Measurements from ENCODE around the gene ICE1. TPM values are rescaled to one million over a fixed set of nuclear protein-coding genes. Genes with fewer than 3 reads are reported as not detected.

The ICE1 gene
- total and polyA plus RNA-seq, 2 donors from 2014 or later = 6.7 to 32.8 TPM

DNA sequence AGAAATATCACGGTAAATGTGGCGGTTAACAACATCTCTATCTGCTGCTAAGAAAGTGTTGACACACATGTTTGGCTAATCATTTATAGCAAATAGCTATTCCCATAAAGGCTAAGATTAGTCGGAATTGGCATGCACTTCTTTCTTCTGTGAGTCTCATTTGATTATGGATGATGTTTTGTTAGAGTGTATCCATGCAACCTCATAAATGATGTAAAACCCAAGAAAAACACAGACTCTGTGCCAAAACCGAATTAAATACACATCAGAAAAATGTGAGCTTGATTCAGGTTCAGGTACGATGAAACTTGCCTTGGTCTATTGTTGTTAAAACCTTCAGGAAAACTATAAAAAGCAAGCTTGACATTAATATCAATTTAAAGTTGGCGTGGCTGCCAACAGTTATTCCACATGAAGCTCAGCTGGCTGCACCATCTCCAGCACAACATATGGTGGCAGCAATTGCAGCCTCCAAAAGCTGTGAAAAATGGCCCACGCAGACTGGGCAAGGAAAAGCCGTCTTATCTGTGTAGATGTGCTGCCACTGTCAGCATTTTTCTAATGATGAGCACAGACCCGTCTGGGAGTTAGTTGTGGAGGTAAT lies 41.1 kb upstream of the ICE1 start:
- H3K9me3 ChIP-seq (ENCODE audit: control insufficient read depth in 2 of 3, insufficient read depth in 1 of 3, low read length in 3 of 3) = no peaks in the 10 kb centered on the region
- intact Hi-C loops (cut with DNase I) = no loop called here
- H3K27ac ChIP-seq (ENCODE audit: low read depth in 2 of 2, low read length in 2 of 2) = no peak overlapping the region
- no peak for DNase-seq
- FAIRE-seq = no peak
- no peaks in the 10 kb centered on the region for H3K27me3 ChIP-seq (ENCODE audit: control insufficient read depth, insufficient read depth, low read length)
- H3K4me3 ChIP-seq (ENCODE audit: low read length in 3 of 3) = no peak overlapping the region
- TF ChIP-seq, protein P1, sequence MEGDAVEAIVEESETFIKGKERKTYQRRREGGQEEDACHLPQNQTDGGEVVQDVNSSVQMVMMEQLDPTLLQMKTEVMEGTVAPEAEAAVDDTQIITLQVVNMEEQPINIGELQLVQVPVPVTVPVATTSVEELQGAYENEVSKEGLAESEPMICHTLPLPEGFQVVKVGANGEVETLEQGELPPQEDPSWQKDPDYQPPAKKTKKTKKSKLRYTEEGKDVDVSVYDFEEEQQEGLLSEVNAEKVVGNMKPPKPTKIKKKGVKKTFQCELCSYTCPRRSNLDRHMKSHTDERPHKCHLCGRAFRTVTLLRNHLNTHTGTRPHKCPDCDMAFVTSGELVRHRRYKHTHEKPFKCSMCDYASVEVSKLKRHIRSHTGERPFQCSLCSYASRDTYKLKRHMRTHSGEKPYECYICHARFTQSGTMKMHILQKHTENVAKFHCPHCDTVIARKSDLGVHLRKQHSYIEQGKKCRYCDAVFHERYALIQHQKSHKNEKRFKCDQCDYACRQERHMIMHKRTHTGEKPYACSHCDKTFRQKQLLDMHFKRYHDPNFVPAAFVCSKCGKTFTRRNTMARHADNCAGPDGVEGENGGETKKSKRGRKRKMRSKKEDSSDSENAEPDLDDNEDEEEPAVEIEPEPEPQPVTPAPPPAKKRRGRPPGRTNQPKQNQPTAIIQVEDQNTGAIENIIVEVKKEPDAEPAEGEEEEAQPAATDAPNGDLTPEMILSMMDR (IDR thresholded peaks at IDR 0.05; ENCODE audit: borderline replicate concordance, extremely low read depth, insufficient read depth) = no peak
- H3K4me1 ChIP-seq (ENCODE audit: control insufficient read depth in 2 of 3, insufficient read depth in 2 of 3, low read depth in 1 of 3, low read length in 3 of 3) = no peaks in the 10 kb centered on the region
- no peak overlapping the region for H3K9ac ChIP-seq (ENCODE audit: low read length in 3 of 3)
- H3K36me3 ChIP-seq (ENCODE audit: control insufficient read depth in 2 of 3, insufficient read depth in 3 of 3, low read length in 3 of 3) = no peaks in the 10 kb centered on the region

DNA sequence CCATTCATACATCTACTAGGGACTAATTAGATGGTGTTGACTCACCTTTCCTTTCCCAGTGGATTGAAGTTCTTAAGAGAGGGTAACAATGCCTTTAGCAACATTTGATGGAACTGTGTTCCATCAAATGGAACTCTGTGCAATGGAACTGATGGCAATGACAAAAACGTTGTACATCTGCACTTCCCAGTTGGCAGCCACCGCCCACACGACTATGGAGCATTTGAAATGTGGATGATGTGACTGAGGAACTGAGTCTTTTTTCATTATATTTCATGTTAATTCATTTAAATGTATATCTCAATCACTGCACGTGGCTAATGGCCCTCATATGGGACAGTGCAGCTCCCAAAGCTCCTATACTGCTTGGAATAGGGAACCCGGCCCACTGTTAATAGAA lies 39.0 kb upstream of the ICE1 start:
- Histone ChIP-seq H3K9me3 (ENCODE audit: control insufficient read depth in 2 of 3, insufficient read depth in 1 of 3, low read length in 3 of 3) (no peaks in the 10 kb centered on the region), H3K9ac (ENCODE audit: low read length in 3 of 3) (no peak overlapping the region), H3K4me1 (ENCODE audit: control insufficient read depth in 2 of 3, insufficient read depth in 2 of 3, low read depth in 1 of 3, low read length in 3 of 3) (no peaks in the 10 kb centered on the region), H3K27me3 (ENCODE audit: control insufficient read depth, insufficient read depth, low read length) (no peaks in the 10 kb centered on the region), H3K4me3 (ENCODE audit: low read length in 3 of 3) (no peak overlapping the region), H3K27ac (ENCODE audit: low read depth in 2 of 2, low read length in 2 of 2) (no peak overlapping the region), H3K36me3 (ENCODE audit: control insufficient read depth in 2 of 3, insufficient read depth in 3 of 3, low read length in 3 of 3) (no peaks in the 10 kb centered on the region)
- FAIRE-seq (no peak), DNase-seq (no peak)
- intact Hi-C loops (cut with DNase I) = no loop called here
- TF ChIP-seq, protein P1 (IDR thresholded peaks at IDR 0.05; ENCODE audit: borderline replicate concordance, extremely low read depth, insufficient read depth) = no peak

DNA sequence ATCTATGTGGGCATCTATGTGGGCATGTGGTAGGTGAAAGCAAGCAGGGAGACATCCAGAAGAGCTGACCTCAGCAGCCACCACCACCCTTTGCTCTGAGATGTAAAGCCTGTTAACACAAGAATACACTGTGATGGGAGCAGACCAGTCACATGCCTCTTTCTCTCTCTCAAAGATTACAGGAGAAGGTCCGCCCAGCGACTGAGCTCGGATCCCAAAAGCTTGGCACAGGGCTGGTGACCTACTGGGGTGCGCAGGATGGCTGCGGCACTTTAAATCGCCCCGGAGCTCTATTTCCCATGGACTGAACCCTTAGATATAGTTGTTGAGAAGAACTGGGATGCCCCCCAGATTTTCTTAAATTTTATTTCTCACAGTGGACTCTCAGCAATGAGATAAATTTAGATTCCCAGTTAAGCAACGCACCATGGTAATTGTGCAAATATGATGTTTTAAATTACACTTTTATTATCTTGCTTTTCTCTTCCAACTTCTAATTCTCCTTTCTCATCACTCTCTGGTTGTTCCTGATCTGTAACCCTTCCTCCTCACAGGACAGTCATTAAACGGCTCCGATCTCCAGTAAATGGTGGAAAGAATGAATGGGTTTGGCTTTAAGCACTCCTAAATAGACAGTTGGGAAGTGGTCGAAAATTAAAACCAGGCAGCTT lies 37.7 kb upstream of the ICE1 start:
- Histone ChIP-seq H3K27ac (ENCODE audit: low read depth in 2 of 2, low read length in 2 of 2) (no peak overlapping the region), H3K4me1 (ENCODE audit: control insufficient read depth in 2 of 3, insufficient read depth in 2 of 3, low read depth in 1 of 3, low read length in 3 of 3) (no peaks in the 10 kb centered on the region), H3K4me3 (ENCODE audit: low read length in 3 of 3) (no peak overlapping the region), H3K36me3 (ENCODE audit: control insufficient read depth in 2 of 3, insufficient read depth in 3 of 3, low read length in 3 of 3) (no peaks in the 10 kb centered on the region), H3K27me3 (ENCODE audit: control insufficient read depth, insufficient read depth, low read length) (no peaks in the 10 kb centered on the region), H3K9me3 (ENCODE audit: control insufficient read depth in 2 of 3, insufficient read depth in 1 of 3, low read length in 3 of 3) (no peaks in the 10 kb centered on the region), H3K9ac (ENCODE audit: low read length in 3 of 3) (no peak overlapping the region)
- TF ChIP-seq, protein P1 (IDR thresholded peaks at IDR 0.05; ENCODE audit: borderline replicate concordance, extremely low read depth, insufficient read depth) = no peak
- FAIRE-seq = no peak
- no peak for DNase-seq
- intact Hi-C loops (cut with DNase I) = no loop called here

All from kidney (tissue), 14 donors.